Skeletal muscle tissue (tissue), 4 donors: ENCODE measurements around the gene ABCA13. TPM values are rescaled to one million over a fixed set of nuclear protein-coding genes. Genes with fewer than 3 reads are reported as not detected.

Experiments
- H3K27ac ChIP-seq: one replicate; pipeline ENCODE4 v1.7.0; 2013; ENCODE audit warnings: mild to moderate bottlenecking, low read depth, low read length, inconsistent platforms
- H3K27me3 ChIP-seq, 3 donors: one replicate each; pipeline ENCODE4 v1.7.0; 2013; ENCODE audit warnings: low read length in 3 of 3; ENCODE audit not compliant: control insufficient read depth in 3 of 3, insufficient read depth in 3 of 3
- H3K36me3 ChIP-seq, 3 donors: one replicate each; pipeline ENCODE4 v1.7.0; 2013; ENCODE audit warnings: low read length in 3 of 3; ENCODE audit not compliant: control insufficient read depth in 3 of 3, insufficient read depth in 3 of 3
- H3K4me1 ChIP-seq, 3 donors: one replicate each; pipeline ENCODE4 v1.7.0; 2013; ENCODE audit warnings: low read length in 3 of 3, mild to moderate bottlenecking in 3 of 3; ENCODE audit not compliant: control insufficient read depth in 3 of 3, insufficient read depth in 3 of 3
- H3K4me3 ChIP-seq, 3 donors: one replicate each; pipeline ENCODE4 v1.7.0; 2013; ENCODE audit warnings: low read length in 3 of 3
- H3K9ac ChIP-seq, 3 donors: one replicate each; pipeline ENCODE4 v1.7.0; 2013; ENCODE audit warnings: low read length in 3 of 3, mild to moderate bottlenecking in 3 of 3, moderate library complexity in 2 of 3, low read depth in 1 of 3
- H3K9me3 ChIP-seq, 3 donors: one replicate each; pipeline ENCODE4 v1.7.0; 2013; ENCODE audit warnings: low read length in 3 of 3; ENCODE audit not compliant: control insufficient read depth in 3 of 3
- total RNA-seq: library from RNA; depleted of rRNA; stranded (reverse); fragments of >200 nt; gene quantifications from one replicate; pipeline ENCODE4 v1.2.3, GENCODE V29; 2014
- donor health status: Osteomylitis.

Gene ABCA13
- total RNA-seq, 1 donor from 2014 or later = 0.52 TPM

DNA sequence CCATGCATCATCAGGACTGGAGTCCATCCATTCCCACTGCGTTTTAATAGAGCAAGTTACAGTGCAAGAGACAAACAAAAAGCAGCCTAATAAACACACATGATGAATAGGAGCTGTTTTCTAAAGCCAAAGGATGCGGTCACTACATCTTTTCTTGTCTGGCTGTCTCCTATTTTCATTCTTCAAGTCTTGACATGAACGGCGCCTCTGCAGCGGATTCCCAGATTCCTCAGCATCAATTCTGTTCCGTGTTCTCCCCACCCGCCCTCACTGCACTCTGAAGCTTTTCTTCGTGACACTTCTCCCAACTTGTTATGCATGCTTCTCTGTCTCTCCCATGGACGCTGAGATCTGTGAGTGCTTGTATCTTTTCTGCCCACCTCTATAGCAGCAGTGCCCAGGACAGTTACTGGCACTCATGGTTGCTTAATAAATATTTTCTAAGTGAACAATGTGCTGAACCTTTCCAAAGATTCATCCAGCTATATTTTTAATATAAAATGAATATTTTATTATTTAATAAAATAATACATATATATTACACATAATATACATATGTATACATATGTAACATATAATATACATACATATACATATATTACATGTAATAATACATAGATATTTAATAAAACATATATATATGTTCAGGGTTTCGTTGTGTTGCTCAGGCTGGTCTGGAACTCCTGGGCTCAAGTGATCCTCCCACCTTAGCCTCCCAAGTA, 242.9 kb downstream of the ABCA13 start:
- H3K4me3 ChIP-seq = no peak overlapping the region
- H3K27ac ChIP-seq = no peak overlapping the region
- H3K9ac ChIP-seq = no peak overlapping the region
- H3K36me3 ChIP-seq = no peaks in the 10 kb centered on the region
- H3K9me3 ChIP-seq = no peaks in the 10 kb centered on the region
- no peaks in the 10 kb centered on the region for H3K27me3 ChIP-seq
- no peaks in the 10 kb centered on the region for H3K4me1 ChIP-seq

DNA sequence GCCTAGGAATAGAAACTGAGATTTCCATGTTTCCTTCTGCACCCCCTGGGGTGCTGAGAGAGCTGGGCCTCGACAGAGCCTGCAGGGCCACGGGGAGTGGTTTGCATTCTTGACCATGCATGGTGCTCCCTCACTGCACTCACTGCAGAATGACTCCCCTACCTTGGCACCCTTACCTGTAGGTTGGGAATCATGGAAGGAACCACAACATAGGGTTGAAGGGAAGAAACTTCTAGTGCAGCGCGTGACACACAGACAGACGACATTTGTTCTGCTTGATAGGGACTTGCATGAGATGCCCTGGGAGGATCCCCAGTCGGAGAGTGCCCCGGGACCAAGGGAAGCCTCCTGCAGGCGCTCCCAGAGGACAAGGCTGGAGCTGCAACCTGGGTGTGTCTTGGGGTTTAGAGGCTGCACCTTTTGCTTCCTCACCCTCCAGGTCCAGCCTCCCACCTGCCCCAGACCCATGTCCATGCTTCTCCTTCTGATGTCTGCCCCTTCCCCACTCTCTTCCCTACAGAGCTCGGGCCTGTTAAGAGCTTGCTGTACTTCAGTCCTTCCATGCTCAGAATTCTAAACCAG, 245.2 kb downstream of the ABCA13 start:
- no peaks in the 10 kb centered on the region for H3K27me3 ChIP-seq
- no peaks in the 10 kb centered on the region for H3K36me3 ChIP-seq
- no peaks in the 10 kb centered on the region for H3K4me1 ChIP-seq
- no peak overlapping the region for H3K9ac ChIP-seq
- H3K27ac ChIP-seq = no peak overlapping the region
- H3K4me3 ChIP-seq = no peak overlapping the region
- no peaks in the 10 kb centered on the region for H3K9me3 ChIP-seq

DNA sequence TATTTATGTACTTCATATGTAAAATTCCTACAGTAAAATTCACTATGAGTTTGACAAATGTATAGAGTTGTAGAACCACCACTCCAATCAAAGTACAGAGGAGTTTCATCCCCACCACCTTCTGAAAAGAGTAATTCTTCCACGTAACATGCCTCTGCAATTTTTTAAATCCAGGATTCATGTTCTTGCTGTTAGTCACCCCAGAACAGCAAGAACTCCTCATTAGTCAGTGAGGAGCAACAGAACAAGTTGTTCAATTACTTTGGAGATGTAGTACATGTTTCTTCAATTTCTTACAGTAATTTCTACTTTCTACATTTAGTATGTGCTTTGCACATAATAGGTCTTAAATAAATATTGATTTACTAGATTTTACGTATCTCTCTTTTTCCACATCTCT, 248.1 kb downstream of the ABCA13 start:
- H3K27me3 ChIP-seq = no peaks in the 10 kb centered on the region
- no peak overlapping the region for H3K9ac ChIP-seq
- no peaks in the 10 kb centered on the region for H3K4me1 ChIP-seq
- no peak overlapping the region for H3K4me3 ChIP-seq
- H3K27ac ChIP-seq = no peak overlapping the region
- no peaks in the 10 kb centered on the region for H3K36me3 ChIP-seq
- H3K9me3 ChIP-seq = no peaks in the 10 kb centered on the region

DNA sequence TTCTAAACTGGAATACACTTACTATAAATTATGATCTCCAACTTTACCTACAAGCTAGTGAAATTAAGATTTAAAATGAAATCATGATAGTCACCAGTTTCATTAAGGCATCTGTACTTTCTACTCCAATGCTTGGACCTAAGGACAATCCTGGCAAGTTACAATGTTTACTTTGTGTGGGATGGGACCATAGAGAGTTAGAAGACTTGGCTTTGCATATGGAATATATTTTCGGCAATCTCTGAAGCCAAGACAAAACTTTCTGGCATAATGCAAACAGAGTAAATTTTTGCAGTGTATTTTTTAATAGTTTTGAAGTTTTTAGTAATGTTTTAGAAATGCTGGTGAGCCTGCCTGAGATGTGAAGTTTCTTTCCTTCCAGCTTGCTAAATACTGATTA, 248.9 kb downstream of the ABCA13 start:
- no peaks in the 10 kb centered on the region for H3K9me3 ChIP-seq
- no peak overlapping the region for H3K9ac ChIP-seq
- no peaks in the 10 kb centered on the region for H3K27me3 ChIP-seq
- no peak overlapping the region for H3K27ac ChIP-seq
- H3K4me1 ChIP-seq = no peaks in the 10 kb centered on the region
- no peak overlapping the region for H3K4me3 ChIP-seq
- no peaks in the 10 kb centered on the region for H3K36me3 ChIP-seq

DNA sequence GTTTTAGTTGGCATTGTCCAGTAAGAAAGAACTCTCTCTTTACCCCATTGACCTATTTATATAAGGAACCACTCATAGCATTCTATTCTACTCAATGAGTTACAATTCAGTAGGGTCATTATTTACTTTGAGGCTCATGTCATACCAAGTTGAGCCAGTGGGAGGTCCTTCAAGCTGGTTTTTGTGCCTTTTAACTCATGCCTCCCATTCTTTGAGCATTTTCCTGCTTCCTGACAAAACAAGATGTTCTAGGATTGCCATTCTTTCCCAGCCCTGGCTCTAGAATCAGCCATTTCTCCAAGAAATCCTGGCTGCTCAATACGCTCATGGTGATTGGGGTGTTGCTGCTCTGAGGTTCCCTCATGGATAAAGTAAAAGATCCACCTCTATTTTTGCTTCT, 250.1 kb downstream of the ABCA13 start:
- Histone ChIP-seq H3K27ac (no peak overlapping the region), H3K36me3 (no peaks in the 10 kb centered on the region), H3K4me1 (no peaks in the 10 kb centered on the region), H3K9me3 (no peaks in the 10 kb centered on the region), H3K27me3 (no peaks in the 10 kb centered on the region), H3K4me3 (no peak overlapping the region), H3K9ac (no peak overlapping the region)

DNA sequence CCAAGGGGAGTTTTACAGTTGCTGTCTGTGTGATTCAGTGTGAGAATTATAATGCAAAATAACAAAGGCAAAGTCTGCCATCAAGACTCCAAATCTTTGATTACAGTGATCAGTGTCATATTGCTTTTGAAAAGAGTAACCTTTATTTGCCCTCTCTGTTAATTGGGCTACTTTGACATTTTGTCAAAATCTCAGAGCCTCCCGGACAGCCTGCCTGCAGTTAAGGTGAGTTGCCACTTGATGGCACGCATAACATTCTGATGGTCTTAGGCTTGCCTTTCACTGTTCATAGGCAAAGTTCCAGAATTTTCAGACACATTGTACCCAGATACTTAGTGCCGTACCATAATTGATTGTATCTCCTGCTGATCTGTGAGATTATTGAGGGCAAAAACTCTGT, 253.5 kb downstream of the ABCA13 start:
- no peak overlapping the region for H3K4me3 ChIP-seq
- H3K9me3 ChIP-seq = no peaks in the 10 kb centered on the region
- no peaks in the 10 kb centered on the region for H3K27me3 ChIP-seq
- H3K9ac ChIP-seq = no peak overlapping the region
- H3K4me1 ChIP-seq = no peaks in the 10 kb centered on the region
- no peaks in the 10 kb centered on the region for H3K36me3 ChIP-seq
- H3K27ac ChIP-seq = no peak overlapping the region

DNA sequence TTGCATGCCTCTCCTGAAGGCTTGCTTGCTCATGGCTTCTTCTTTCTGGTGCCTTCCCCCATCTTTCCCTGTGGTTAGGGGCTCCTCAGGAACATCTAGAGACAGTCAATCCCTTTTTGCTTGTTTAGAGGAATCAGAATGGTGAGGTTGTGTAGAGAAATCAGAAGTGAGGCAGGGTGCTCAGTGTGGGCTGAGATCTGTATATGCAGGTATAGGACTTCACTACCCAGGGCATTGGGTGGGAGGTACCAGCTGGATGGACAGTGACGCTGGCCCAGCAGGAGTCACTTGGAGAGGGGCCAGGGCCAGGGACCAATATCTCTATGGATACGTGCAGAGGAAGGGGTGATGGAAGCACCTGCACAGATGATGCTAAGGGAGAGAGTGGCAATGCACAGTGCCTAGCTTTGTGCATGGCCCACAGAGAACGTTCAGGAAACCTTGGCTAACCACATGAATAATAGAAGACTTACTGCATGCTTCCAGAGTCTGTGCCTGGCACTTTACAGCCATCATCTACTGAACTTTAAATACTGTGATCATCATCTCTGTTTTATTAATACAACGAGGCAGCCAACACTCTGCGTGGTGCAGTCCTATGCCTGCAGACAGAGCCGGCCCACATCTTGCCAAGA, 255.2 kb downstream of the ABCA13 start:
- Histone ChIP-seq H3K27me3 (no peaks in the 10 kb centered on the region), H3K4me3 (no peak overlapping the region), H3K9me3 (no peaks in the 10 kb centered on the region), H3K36me3 (no peaks in the 10 kb centered on the region), H3K4me1 (no peaks in the 10 kb centered on the region), H3K27ac (no peak overlapping the region), H3K9ac (no peak overlapping the region)

DNA sequence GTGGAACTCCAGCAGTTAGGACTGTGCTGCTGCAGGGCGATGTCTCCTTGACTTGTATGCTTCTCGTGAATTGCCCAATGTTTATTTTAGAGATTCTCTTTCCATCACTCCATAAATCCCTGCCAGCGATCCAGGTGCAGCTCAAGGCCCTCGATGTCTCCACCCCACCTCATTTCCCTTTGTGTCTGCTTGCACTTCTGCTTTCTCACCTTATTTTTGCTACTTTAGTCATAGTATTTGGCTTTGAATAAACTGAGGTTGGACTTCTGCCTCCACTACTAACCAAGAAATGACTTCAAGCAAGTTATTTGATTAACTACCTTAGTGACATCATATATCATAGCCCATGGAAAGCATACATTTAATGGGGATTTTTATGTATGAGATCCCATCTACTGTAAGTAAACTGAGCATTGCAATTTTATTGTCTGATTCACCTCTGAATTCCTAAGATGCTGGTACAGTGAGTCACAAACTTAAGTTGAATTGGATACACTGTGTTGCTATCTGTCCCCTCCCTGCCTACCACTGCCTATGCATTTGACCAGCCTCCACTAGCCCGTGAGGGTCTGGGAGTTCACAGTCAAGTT, 255.8 kb downstream of the ABCA13 start:
- no peak overlapping the region for H3K4me3 ChIP-seq
- no peaks in the 10 kb centered on the region for H3K36me3 ChIP-seq
- no peaks in the 10 kb centered on the region for H3K4me1 ChIP-seq
- H3K9ac ChIP-seq = no peak overlapping the region
- H3K27me3 ChIP-seq = no peaks in the 10 kb centered on the region
- no peaks in the 10 kb centered on the region for H3K9me3 ChIP-seq
- no peak overlapping the region for H3K27ac ChIP-seq

DNA sequence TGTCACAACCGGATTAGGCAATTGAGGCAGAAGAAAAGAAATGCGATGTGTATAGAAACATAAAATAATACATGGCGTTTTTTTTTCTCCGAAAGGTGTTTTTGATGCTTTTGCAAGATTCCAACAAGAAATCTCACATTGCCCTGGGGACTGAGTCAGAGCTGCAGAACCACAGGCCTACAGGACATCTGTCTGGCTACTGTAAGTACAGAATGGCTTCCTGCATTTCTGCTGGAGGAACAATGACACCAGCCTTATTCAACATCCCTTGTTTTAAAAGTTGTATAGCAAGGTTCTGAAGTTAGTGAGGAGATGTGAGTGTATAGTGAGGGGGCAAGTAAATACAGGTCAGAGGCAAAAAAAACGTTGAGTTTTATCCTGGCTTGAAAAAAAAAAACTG, 256.4 kb downstream of the ABCA13 start:
- H3K36me3 ChIP-seq = no peaks in the 10 kb centered on the region
- no peak overlapping the region for H3K27ac ChIP-seq
- no peaks in the 10 kb centered on the region for H3K27me3 ChIP-seq
- H3K9ac ChIP-seq = no peak overlapping the region
- no peak overlapping the region for H3K4me3 ChIP-seq
- H3K9me3 ChIP-seq = no peaks in the 10 kb centered on the region
- H3K4me1 ChIP-seq = no peaks in the 10 kb centered on the region

DNA sequence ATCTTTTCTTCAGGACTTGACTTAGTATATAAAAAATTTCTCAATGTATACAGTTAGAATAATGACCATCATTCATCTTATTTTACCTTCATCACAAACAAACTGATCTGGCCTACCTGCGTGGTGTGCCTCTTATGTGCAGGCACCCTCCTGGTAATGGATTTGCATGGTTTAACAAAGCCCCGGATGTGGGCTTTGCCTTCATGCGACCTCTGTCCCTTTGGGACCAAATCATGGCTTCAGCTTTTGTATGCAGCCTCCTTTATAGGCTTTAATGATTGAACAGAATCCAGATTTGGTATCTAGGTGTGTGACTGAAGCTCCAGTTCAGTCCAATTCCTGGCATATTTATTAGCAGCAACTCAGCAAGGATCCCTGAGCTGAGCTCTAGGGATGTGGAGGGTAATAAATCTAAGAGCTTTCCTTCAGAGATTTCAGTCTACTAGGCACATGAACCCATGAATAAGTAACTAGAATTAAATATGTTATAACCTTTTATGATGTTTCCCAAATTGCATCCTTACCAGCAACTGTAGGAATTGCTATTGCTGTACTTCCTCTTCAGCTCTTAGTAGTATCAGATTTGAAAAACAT, 256.9 kb downstream of the ABCA13 start:
- no peaks in the 10 kb centered on the region for H3K36me3 ChIP-seq
- no peaks in the 10 kb centered on the region for H3K4me1 ChIP-seq
- H3K27ac ChIP-seq = no peak overlapping the region
- no peaks in the 10 kb centered on the region for H3K9me3 ChIP-seq
- H3K4me3 ChIP-seq = no peak overlapping the region
- H3K27me3 ChIP-seq = no peaks in the 10 kb centered on the region
- H3K9ac ChIP-seq = no peak overlapping the region
